Measurements from ENCODE around the gene SLC29A4. TPM values are rescaled to one million over a fixed set of nuclear protein-coding genes. Genes with fewer than 3 reads are reported as not detected.

SLC29A4 gene
- total and polyA plus RNA-seq, 11 donors = 1.6 to 7.3 (median 3.2) TPM

- Histone ChIP-seq H3K36me3 (peaks cover 0 to 88% (median 62%) of the 10 kb centered on the region in 9 donors), H3K9me3 (no peaks in the 10 kb centered on the region), H3K27ac (peak overlapping the region in 1 of 12 donors; percentile 60), H3K27me3 (no peaks in the 10 kb centered on the region), H3K4me3 (no peak overlapping the region), H3K4me1 (peaks cover 0 to 23% (median 16%) of the 10 kb centered on the region in 12 donors)
- ATAC-seq = no peak
- no peak for TF ChIP-seq CTCF (IDR thresholded peaks at IDR 0.05)
- no peak for TF ChIP-seq POLR2A (IDR thresholded peaks at IDR 0.05)
- DNase-seq = no peak
- intact Hi-C loops (cut with DNase I) = loop anchor here in 4 of 10 donors (5.0 to 10.0 kb wide), 2 partner anchors 106 to 108 kb away; no protein-coding TSS in a partner anchor
- 91 to 94% (median 92%) methylated on average over 23 of the region's 23 CpGs for WGBS, 4 donors
These were observed 68.0 kb downstream of the SLC29A4 start for GRCh38 chr7:5350600-5351385.

- no peak for DNase-seq
- 91 to 95% (median 94%) methylated on average over 35 of the region's 35 CpGs for WGBS, 4 donors
- Histone ChIP-seq H3K27ac (no peak overlapping the region), H3K27me3 (no peaks in the 10 kb centered on the region), H3K36me3 (peaks cover 0 to 88% (median 62%) of the 10 kb centered on the region in 9 donors), H3K4me1 (peaks cover 0 to 23% (median 16%) of the 10 kb centered on the region in 12 donors), H3K9me3 (no peaks in the 10 kb centered on the region), H3K4me3 (no peak overlapping the region)
- TF ChIP-seq POLR2A (IDR thresholded peaks at IDR 0.05) = no peak
- no peak for TF ChIP-seq CTCF (IDR thresholded peaks at IDR 0.05)
- no peak for ATAC-seq
- intact Hi-C loops (cut with DNase I) = loop anchor here in 4 of 10 donors (5.0 to 10.0 kb wide), 2 partner anchors 107 to 109 kb away; no protein-coding TSS in a partner anchor
These were observed 68.9 kb downstream of the SLC29A4 start for GRCh38 chr7:5351507-5352265.

GRCh38 chr7:5352440-5353010, 69.8 kb downstream of the SLC29A4 start:
- no peak for TF ChIP-seq POLR2A (IDR thresholded peaks at IDR 0.05)
- no peak for TF ChIP-seq CTCF (IDR thresholded peaks at IDR 0.05)
- no peaks in the 10 kb centered on the region for H3K27me3 ChIP-seq
- 93 to 98% (median 96%) methylated on average over 17 to 19 of the region's 19 CpGs for WGBS, 4 donors
- intact Hi-C loops (cut with DNase I) = loop anchor here in 4 of 10 donors (5.0 to 10.0 kb wide), 2 partner anchors 108 to 110 kb away; no protein-coding TSS in a partner anchor
- H3K4me3 ChIP-seq = no peak overlapping the region
- ATAC-seq = no peak
- H3K4me1 ChIP-seq = peaks cover 0 to 23% (median 16%) of the 10 kb centered on the region in 12 donors
- H3K27ac ChIP-seq = no peak overlapping the region
- DNase-seq = no peak
- H3K9me3 ChIP-seq = no peaks in the 10 kb centered on the region
- peaks cover 0 to 95% (median 68%) of the 10 kb centered on the region in 9 donors for H3K36me3 ChIP-seq

Measured in heart left ventricle (tissue), 16 donors.